ENCODE results near the gene UBXN10.

UBXN10 gene

DNA sequence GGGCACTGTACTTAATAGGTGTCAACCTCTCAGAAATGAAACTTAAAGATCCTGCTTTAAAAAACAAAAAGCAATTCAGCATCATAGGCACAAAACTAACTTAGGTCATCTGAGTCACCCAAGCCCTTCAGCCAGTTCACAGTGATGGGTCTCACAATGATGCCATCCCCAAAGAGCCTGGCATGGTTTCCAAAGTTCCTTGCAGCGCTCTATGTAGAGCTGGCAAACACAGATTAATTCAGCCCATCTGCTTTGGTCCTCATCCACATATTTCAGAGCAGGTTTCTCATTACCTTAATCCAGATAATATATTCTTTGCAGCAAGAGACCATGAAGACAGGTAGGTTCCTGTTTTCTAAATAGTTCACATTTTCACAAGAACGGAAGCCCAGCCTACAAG is 15.1 kb downstream of the UBXN10 start:
- Histone ChIP-seq H2AFZ (ENCODE audit: low read depth) (no peak overlapping the region), H3K4me2 (no peak overlapping the region), H4K20me1 (ENCODE audit: insufficient read depth) (no peaks in the 10 kb centered on the region), H3K36me3 (ENCODE audit: insufficient read depth) (no peaks in the 10 kb centered on the region), H3K9ac (no peak overlapping the region), H3K27me3 (ENCODE audit: insufficient read depth, low read depth) (peaks cover 43% of the 10 kb centered on the region), H3K27ac (no peak overlapping the region), H3K79me2 (ENCODE audit: insufficient read depth, low read depth) (no peaks in the 10 kb centered on the region), H3K4me3 (IDR thresholded peaks at IDR 0.05; ENCODE audit: insufficient read depth, low read depth, low read length) (no peak overlapping the region), H3K4me1 (ENCODE audit: low read depth, poor library complexity, severe bottlenecking) (no peaks in the 10 kb centered on the region)
- TF ChIP-seq, protein P1, sequence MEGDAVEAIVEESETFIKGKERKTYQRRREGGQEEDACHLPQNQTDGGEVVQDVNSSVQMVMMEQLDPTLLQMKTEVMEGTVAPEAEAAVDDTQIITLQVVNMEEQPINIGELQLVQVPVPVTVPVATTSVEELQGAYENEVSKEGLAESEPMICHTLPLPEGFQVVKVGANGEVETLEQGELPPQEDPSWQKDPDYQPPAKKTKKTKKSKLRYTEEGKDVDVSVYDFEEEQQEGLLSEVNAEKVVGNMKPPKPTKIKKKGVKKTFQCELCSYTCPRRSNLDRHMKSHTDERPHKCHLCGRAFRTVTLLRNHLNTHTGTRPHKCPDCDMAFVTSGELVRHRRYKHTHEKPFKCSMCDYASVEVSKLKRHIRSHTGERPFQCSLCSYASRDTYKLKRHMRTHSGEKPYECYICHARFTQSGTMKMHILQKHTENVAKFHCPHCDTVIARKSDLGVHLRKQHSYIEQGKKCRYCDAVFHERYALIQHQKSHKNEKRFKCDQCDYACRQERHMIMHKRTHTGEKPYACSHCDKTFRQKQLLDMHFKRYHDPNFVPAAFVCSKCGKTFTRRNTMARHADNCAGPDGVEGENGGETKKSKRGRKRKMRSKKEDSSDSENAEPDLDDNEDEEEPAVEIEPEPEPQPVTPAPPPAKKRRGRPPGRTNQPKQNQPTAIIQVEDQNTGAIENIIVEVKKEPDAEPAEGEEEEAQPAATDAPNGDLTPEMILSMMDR (conservative IDR thresholded peaks at IDR 0.05; ENCODE audit: low read depth, low read length): no peak

DNA sequence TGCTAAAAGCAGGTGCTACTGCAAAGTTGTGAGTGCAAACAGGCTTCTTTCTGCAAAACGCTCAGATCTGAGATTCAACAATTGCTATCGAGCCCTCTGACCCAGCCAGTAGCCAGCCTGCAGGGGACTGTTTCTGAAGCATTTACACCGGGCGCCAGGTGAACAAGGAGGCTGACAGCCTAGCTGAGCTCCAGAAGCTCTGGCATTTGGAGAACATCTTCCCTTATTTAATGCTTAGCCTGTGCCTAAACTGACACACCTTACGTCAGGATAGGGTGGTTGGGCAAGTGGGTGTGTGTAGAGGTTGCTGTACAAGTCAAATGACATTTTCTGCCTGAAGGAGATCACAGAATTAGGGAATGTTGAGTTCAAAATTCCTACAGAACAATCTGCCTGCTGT is 16.3 kb downstream of the UBXN10 start:
- no peaks in the 10 kb centered on the region for H4K20me1 ChIP-seq (ENCODE audit: insufficient read depth)
- H3K4me2 ChIP-seq: no peak overlapping the region
- H3K4me1 ChIP-seq (ENCODE audit: low read depth, poor library complexity, severe bottlenecking): no peaks in the 10 kb centered on the region

DNA sequence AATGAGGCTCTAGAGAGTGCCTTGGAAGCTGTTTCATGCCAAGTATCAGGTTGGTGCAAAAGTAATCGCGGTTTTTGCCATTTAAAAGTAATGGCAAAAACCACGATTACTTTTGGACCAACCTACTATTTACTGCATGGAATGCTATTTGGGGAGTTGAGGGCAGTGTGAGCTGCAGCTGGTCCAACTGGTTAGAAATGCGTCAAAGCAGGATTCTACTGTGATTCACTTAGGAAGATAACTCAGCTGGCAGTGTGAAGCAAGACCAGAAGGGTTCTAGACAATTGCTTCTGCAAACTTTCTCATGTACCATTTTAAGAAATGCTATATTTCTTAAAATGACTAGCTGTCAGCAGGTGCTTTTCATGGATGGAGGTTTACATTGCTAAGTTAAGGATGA is 21.6 kb downstream of the UBXN10 start:
- Histone ChIP-seq H3K79me2 (ENCODE audit: insufficient read depth, low read depth) (no peaks in the 10 kb centered on the region), H4K20me1 (ENCODE audit: insufficient read depth) (no peaks in the 10 kb centered on the region), H3K27me3 (ENCODE audit: insufficient read depth, low read depth) (peaks cover 57% of the 10 kb centered on the region), H3K27ac (no peak overlapping the region), H3K4me1 (ENCODE audit: low read depth, poor library complexity, severe bottlenecking) (no peaks in the 10 kb centered on the region), H3K4me3 (IDR thresholded peaks at IDR 0.05; ENCODE audit: insufficient read depth, low read depth, low read length) (no peak overlapping the region), H3K9ac (no peak overlapping the region), H2AFZ (ENCODE audit: low read depth) (no peak overlapping the region), H3K4me2 (no peak overlapping the region), H3K36me3 (ENCODE audit: insufficient read depth) (no peaks in the 10 kb centered on the region)
- TF ChIP-seq, protein P1 (conservative IDR thresholded peaks at IDR 0.05; ENCODE audit: low read depth, low read length): no peak

More for the DNA sequence above, 16.3 kb downstream of the UBXN10 start:
- Histone ChIP-seq H2AFZ (ENCODE audit: low read depth) (no peak overlapping the region), H3K36me3 (ENCODE audit: insufficient read depth) (no peaks in the 10 kb centered on the region), H3K27ac (no peak overlapping the region), H3K9ac (no peak overlapping the region), H3K79me2 (ENCODE audit: insufficient read depth, low read depth) (no peaks in the 10 kb centered on the region), H3K4me3 (IDR thresholded peaks at IDR 0.05; ENCODE audit: insufficient read depth, low read depth, low read length) (no peak overlapping the region), H3K27me3 (ENCODE audit: insufficient read depth, low read depth) (peaks cover 50% of the 10 kb centered on the region)
- TF ChIP-seq, protein P1 (conservative IDR thresholded peaks at IDR 0.05; ENCODE audit: low read depth, low read length): no peak

DNA sequence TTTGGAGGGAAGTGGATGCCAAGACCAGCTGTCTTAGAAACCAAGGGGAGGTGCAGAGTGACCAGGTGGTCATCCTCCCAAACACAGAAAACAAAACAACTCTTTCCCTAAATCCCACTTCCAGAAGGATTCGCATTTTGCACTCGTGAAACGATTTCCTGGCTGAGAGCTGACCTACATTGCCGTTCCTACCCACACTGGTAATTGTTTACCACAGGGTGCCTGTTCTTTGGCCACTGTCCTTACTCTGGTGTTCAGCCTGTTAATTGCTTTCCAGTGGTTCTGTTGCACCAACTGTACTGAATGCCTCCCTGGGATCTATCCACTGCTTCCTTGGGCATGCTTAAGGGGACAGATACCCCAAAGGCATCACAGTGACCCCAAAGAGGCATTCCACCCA is 23.6 kb downstream of the UBXN10 start:
- H4K20me1 ChIP-seq (ENCODE audit: insufficient read depth): no peaks in the 10 kb centered on the region
- H3K27ac ChIP-seq: no peak overlapping the region
- TF ChIP-seq, protein P1 (conservative IDR thresholded peaks at IDR 0.05; ENCODE audit: low read depth, low read length): no peak
- no peaks in the 10 kb centered on the region for H3K4me1 ChIP-seq (ENCODE audit: low read depth, poor library complexity, severe bottlenecking)
- H3K27me3 ChIP-seq (ENCODE audit: insufficient read depth, low read depth): peaks cover 65% of the 10 kb centered on the region
- H3K9ac ChIP-seq: no peak overlapping the region
- H2AFZ ChIP-seq (ENCODE audit: low read depth): no peak overlapping the region
- H3K4me2 ChIP-seq: no peak overlapping the region
- H3K4me3 ChIP-seq (IDR thresholded peaks at IDR 0.05; ENCODE audit: insufficient read depth, low read depth, low read length): no peak overlapping the region
- H3K79me2 ChIP-seq (ENCODE audit: insufficient read depth, low read depth): no peaks in the 10 kb centered on the region
- H3K36me3 ChIP-seq (ENCODE audit: insufficient read depth): no peaks in the 10 kb centered on the region
